Upper lobe of left lung (tissue), 6 donors: ENCODE data around the gene KCNC1. TPM values are rescaled to one million over a fixed set of nuclear protein-coding genes. Genes with fewer than 3 reads are reported as not detected.

ENCODE experiments used
- ATAC-seq, 2 donors: fragments of 200-7000 bp; cut with Tn5 transposase; one replicate each; pipeline ENCODE4 v1.9.1; 2022; ENCODE audit warnings: mild to moderate bottlenecking in 2 of 2, moderate library complexity in 2 of 2; ENCODE audit not compliant: low FRiP score in 2 of 2
- DNase-seq, 2 donors: peaks; one replicate each; pipeline ENCODE4 v3.0.0-alpha.2; 2019 to 2020
- H3K27ac ChIP-seq, 4 donors: fragments of 200-600 bp; sonication (generic); one replicate each; pipeline ENCODE4 v1.5.1; 2016 to 2019
- H3K27me3 ChIP-seq, 4 donors: fragments of 200-600 bp; sonication (generic); one replicate each; pipeline ENCODE4 v1.5.1; 2017 to 2019
- H3K36me3 ChIP-seq, 4 donors: fragments of 200-600 bp; sonication (generic); one replicate each; pipeline ENCODE4 v1.5.1; 2016 to 2019
- H3K4me1 ChIP-seq, 4 donors: fragments of 200-600 bp; sonication (generic); one replicate each; pipeline ENCODE4 v1.5.1; 2018 to 2019
- H3K4me3 ChIP-seq, 4 donors: fragments of 200-600 bp; sonication (generic); one replicate each; pipeline ENCODE4 v1.5.1; 2017 to 2019; ENCODE audit warnings: mild to moderate bottlenecking in 2 of 4, moderate library complexity in 1 of 4
- H3K9me3 ChIP-seq, 4 donors: fragments of 200-600 bp; sonication (generic); one replicate each; pipeline ENCODE4 v1.5.1; 2018 to 2019
- CTCF ChIP-seq, 6 experiments: fragments of 450-650 bp in 4 of 6; fragments of 200-600 bp in 2 of 6; sonication (generic) in 2 of 6; IDR thresholded peaks; one replicate each; pipeline ENCODE4 v1.5.1; 2016 to 2019; ENCODE audit warnings: antibody characterized with exemption in 6 of 6
- EP300 ChIP-seq, 4 donors: sonication (generic); formaldehyde crosslinking; IDR thresholded peaks; one replicate each; pipeline ENCODE4 v1.5.1; 2017; ENCODE audit warnings: antibody characterized with exemption in 4 of 4, control low read depth in 2 of 4
- POLR2A ChIP-seq, 4 donors: fragments of 450-650 bp; IDR thresholded peaks; one replicate each; pipeline ENCODE4 v1.5.1; 2016 to 2017; ENCODE audit warnings: antibody characterized with exemption in 4 of 4, mild to moderate bottlenecking in 2 of 4
- POLR2AphosphoS5 ChIP-seq, 2 donors: sonication (generic); formaldehyde crosslinking; IDR thresholded peaks; one replicate each; pipeline ENCODE4 v1.5.1; 2017; ENCODE audit warnings: antibody characterized with exemption in 2 of 2
- WGBS, 2 donors: methylation state at CpG; one replicate each; pipeline ENCODE4 v1.1.5; 2017 to 2018; 5-methylcytosine and 5-hydroxymethylcytosine counted together
- total RNA-seq, 6 donors: library from RNA; depleted of rRNA in 4 of 6; stranded (reverse); fragments of >200 nt in 4 of 6; gene quantifications; one replicate each; pipeline versions ENCODE4 v1.1.0 to v1.2.1, GENCODE V29; 2016 to 2021
- donor health status: DM: no; HTN: no; CAD: no; lungs with moderate emphysema.
- donor health status: DM: no; HTN: yes; CAD: no; lungs with severe emphysema.

KCNC1 gene
- total RNA-seq, 6 donors from 2014 or later, result not detected

- Histone ChIP-seq H3K4me3 (no peak overlapping the region), H3K27ac (no peak overlapping the region), H3K9me3 (no peaks in the 10 kb centered on the region), H3K27me3 (no peaks in the 10 kb centered on the region), H3K4me1 (no peaks in the 10 kb centered on the region), H3K36me3 (no peaks in the 10 kb centered on the region)
- ATAC-seq (no peak), DNase-seq (no peak)
- WGBS, 2 donors, result 90 to 100% methylated on average over 3 to 7 of the region's 7 CpGs
- TF ChIP-seq EP300 (IDR thresholded peaks at IDR 0.05) (no peak), POLR2AphosphoS5 (IDR thresholded peaks at IDR 0.05) (no peak), CTCF (IDR thresholded peaks at IDR 0.05) (no peak), POLR2A (IDR thresholded peaks at IDR 0.05) (no peak)
These were observed 34.0 kb downstream of the KCNC1 start for GRCh38 chr11:17768547-17768946.

- no peak for ATAC-seq
- TF ChIP-seq POLR2A (IDR thresholded peaks at IDR 0.05) (no peak), CTCF (IDR thresholded peaks at IDR 0.05) (no peak), EP300 (IDR thresholded peaks at IDR 0.05) (no peak), POLR2AphosphoS5 (IDR thresholded peaks at IDR 0.05) (no peak)
- H3K27ac ChIP-seq, result no peak overlapping the region
- H3K4me3 ChIP-seq, result no peak overlapping the region
- H3K9me3 ChIP-seq, result no peaks in the 10 kb centered on the region
- H3K4me1 ChIP-seq, result no peaks in the 10 kb centered on the region
- no peaks in the 10 kb centered on the region for H3K36me3 ChIP-seq
- no peak for DNase-seq
- no peaks in the 10 kb centered on the region for H3K27me3 ChIP-seq
- WGBS, 2 donors, result 75 to 89% methylated on average over 1 of the region's 1 CpG
These were observed 34.6 kb downstream of the KCNC1 start for GRCh38 chr11:17769218-17769617.

- Histone ChIP-seq H3K27ac (no peak overlapping the region), H3K4me1 (no peaks in the 10 kb centered on the region), H3K4me3 (no peak overlapping the region), H3K36me3 (no peaks in the 10 kb centered on the region), H3K27me3 (no peaks in the 10 kb centered on the region), H3K9me3 (no peaks in the 10 kb centered on the region)
- no peak for TF ChIP-seq POLR2AphosphoS5 (IDR thresholded peaks at IDR 0.05)
- TF ChIP-seq EP300 (IDR thresholded peaks at IDR 0.05), result no peak
- TF ChIP-seq POLR2A (IDR thresholded peaks at IDR 0.05), result no peak
- no peak for TF ChIP-seq CTCF (IDR thresholded peaks at IDR 0.05)
- peak in 1 of 2 donors; percentile 31 for DNase-seq
- 79 to 85% methylated on average over 8 to 9 of the region's 9 CpGs for WGBS, 2 donors
- no peak for ATAC-seq
These were observed 35.6 kb downstream of the KCNC1 start for GRCh38 chr11:17770048-17770652.

- DNase-seq (no peak), ATAC-seq (no peak)
- H3K4me1 ChIP-seq, result no peaks in the 10 kb centered on the region
- H3K36me3 ChIP-seq, result no peaks in the 10 kb centered on the region
- H3K27me3 ChIP-seq, result no peaks in the 10 kb centered on the region
- TF ChIP-seq EP300 (IDR thresholded peaks at IDR 0.05) (no peak), POLR2AphosphoS5 (IDR thresholded peaks at IDR 0.05) (no peak), POLR2A (IDR thresholded peaks at IDR 0.05) (no peak), CTCF (IDR thresholded peaks at IDR 0.05) (no peak)
- H3K27ac ChIP-seq, result no peak overlapping the region
- no peak overlapping the region for H3K4me3 ChIP-seq
- H3K9me3 ChIP-seq, result no peaks in the 10 kb centered on the region
These were observed 36.3 kb downstream of the KCNC1 start for GRCh38 chr11:17770917-17771316.

GRCh38 chr11:17771415-17771814 is 36.8 kb downstream of the KCNC1 start:
- Histone ChIP-seq H3K4me1 (no peaks in the 10 kb centered on the region), H3K4me3 (no peak overlapping the region), H3K27ac (no peak overlapping the region), H3K36me3 (no peaks in the 10 kb centered on the region), H3K27me3 (no peaks in the 10 kb centered on the region), H3K9me3 (no peaks in the 10 kb centered on the region)
- TF ChIP-seq EP300 (IDR thresholded peaks at IDR 0.05) (no peak), CTCF (IDR thresholded peaks at IDR 0.05) (no peak)
- WGBS, 2 donors, result 93 to 96% methylated on average over 17 of the region's 17 CpGs
- DNase-seq (no peak), ATAC-seq (no peak)
